ENCODE measurements around the gene DISP3. TPM values are rescaled to one million over a fixed set of nuclear protein-coding genes. Genes with fewer than 3 reads are reported as not detected.

The DISP3 gene
- total RNA-seq, 1 experiment from 2014 or later, result 2.3 TPM

DNA sequence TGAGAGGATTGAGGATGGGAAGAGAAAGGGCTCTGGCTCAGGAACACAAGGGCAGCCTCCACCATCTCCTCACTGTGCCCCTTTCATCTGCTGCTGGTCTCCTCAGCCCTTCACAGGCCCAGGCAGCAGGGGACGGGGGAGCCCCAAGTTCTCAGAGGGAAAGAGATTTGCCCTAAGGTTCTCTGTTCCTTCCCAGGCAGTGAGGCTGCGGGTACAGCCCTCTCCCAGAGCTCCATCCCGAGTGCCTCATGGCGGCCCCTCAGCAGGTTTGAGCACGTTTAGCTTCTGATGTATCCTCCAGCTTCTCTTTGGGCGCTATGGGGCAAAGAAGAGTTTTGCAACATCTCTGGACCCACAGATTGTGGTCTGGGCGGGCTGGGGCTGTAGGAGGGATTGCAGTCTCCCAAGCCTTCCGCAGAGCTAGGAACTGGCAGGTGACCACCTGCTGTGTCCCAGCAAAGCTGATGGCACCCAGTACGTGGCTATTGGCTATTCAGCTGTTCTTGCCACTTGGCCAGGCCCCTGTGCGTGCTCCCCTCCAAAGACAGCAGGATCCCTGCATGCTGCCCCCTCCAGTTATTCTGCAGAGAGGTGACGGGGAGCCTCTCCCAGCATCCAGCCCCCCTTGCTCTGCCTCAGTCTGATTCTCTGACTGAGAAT lies 10.1 kb downstream of the DISP3 start:
- ChIA-PET RAD21 (ENCODE audit: low non-redundant PET in 1 of 2, low total read pairs in 2 of 2, uncharacterized antibody in 2 of 2, unreplicated experiment in 2 of 2) (no interaction called here), POLR2A (no interaction called here), CTCF (interaction anchor here (1.1 kb wide), 1 partner anchor 10 kb away, joined by 3 read pairs; the partner anchor contains the start of gene DISP3)
- Histone ChIP-seq H3K9me3 (ENCODE audit: control insufficient read depth in 1 of 2, insufficient read depth in 1 of 2, low read depth in 1 of 2, low read length in 2 of 2) (no peaks in the 10 kb centered on the region), H3K9me2 (ENCODE audit: insufficient read depth) (no peaks in the 10 kb centered on the region), H3K27me3 (ENCODE audit: insufficient read depth, low read length) (peaks cover 44% of the 10 kb centered on the region), H3K79me2 (ENCODE audit: insufficient read depth, low read length) (no peaks in the 10 kb centered on the region), H3K27ac (ENCODE audit: low read depth, low read length) (no peak overlapping the region), H3K9ac (ENCODE audit: low read length) (no peak overlapping the region), H3K4me1 (ENCODE audit: control insufficient read depth in 1 of 2, insufficient read depth in 2 of 2, low read length in 2 of 2) (no peaks in the 10 kb centered on the region), H3K4me3 (replicated peaks in 1 of 2; ENCODE audit: low read depth in 1 of 2, low read length in 2 of 2) (no peak overlapping the region), H2AFZ (ENCODE audit: low read depth, low read length, poor library complexity, severe bottlenecking) (no peak overlapping the region), H3K4me2 (ENCODE audit: low read length) (no peak overlapping the region), H4K20me1 (ENCODE audit: insufficient read depth) (no peaks in the 10 kb centered on the region), H3K36me3 (ENCODE audit: control insufficient read depth in 1 of 2, insufficient read depth in 2 of 2, low read length in 2 of 2) (no peaks in the 10 kb centered on the region)
- ATAC-seq (no peak), DNase-seq (ENCODE audit: low read depth, low spot score) (no peak)
- no TSS peak for BruUV-seq (replicated peaks)
- intact Hi-C loops (cut with micrococcal nuclease), result no loop called here
- TF ChIP-seq POLR2AphosphoS5 (IDR thresholded peaks at IDR 0.05; ENCODE audit: low read depth, low read length), result no peak
- TF ChIP-seq, protein P1, sequence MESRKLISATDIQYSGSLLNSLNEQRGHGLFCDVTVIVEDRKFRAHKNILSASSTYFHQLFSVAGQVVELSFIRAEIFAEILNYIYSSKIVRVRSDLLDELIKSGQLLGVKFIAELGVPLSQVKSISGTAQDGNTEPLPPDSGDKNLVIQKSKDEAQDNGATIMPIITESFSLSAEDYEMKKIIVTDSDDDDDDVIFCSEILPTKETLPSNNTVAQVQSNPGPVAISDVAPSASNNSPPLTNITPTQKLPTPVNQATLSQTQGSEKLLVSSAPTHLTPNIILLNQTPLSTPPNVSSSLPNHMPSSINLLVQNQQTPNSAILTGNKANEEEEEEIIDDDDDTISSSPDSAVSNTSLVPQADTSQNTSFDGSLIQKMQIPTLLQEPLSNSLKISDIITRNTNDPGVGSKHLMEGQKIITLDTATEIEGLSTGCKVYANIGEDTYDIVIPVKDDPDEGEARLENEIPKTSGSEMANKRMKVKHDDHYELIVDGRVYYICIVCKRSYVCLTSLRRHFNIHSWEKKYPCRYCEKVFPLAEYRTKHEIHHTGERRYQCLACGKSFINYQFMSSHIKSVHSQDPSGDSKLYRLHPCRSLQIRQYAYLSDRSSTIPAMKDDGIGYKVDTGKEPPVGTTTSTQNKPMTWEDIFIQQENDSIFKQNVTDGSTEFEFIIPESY (IDR thresholded peaks at IDR 0.05; ENCODE audit: extremely low read depth, insufficient replicate concordance, low read length), result no peak
- TF ChIP-seq, protein P2, sequence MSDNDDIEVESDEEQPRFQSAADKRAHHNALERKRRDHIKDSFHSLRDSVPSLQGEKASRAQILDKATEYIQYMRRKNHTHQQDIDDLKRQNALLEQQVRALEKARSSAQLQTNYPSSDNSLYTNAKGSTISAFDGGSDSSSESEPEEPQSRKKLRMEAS (IDR thresholded peaks at IDR 0.05), result no peak
- no peak for TF ChIP-seq SP1 (IDR thresholded peaks at IDR 0.05; ENCODE audit: low read depth)
- TF ChIP-seq, protein P3, sequence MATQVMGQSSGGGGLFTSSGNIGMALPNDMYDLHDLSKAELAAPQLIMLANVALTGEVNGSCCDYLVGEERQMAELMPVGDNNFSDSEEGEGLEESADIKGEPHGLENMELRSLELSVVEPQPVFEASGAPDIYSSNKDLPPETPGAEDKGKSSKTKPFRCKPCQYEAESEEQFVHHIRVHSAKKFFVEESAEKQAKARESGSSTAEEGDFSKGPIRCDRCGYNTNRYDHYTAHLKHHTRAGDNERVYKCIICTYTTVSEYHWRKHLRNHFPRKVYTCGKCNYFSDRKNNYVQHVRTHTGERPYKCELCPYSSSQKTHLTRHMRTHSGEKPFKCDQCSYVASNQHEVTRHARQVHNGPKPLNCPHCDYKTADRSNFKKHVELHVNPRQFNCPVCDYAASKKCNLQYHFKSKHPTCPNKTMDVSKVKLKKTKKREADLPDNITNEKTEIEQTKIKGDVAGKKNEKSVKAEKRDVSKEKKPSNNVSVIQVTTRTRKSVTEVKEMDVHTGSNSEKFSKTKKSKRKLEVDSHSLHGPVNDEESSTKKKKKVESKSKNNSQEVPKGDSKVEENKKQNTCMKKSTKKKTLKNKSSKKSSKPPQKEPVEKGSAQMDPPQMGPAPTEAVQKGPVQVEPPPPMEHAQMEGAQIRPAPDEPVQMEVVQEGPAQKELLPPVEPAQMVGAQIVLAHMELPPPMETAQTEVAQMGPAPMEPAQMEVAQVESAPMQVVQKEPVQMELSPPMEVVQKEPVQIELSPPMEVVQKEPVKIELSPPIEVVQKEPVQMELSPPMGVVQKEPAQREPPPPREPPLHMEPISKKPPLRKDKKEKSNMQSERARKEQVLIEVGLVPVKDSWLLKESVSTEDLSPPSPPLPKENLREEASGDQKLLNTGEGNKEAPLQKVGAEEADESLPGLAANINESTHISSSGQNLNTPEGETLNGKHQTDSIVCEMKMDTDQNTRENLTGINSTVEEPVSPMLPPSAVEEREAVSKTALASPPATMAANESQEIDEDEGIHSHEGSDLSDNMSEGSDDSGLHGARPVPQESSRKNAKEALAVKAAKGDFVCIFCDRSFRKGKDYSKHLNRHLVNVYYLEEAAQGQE (IDR thresholded peaks at IDR 0.05; ENCODE audit: low read depth), result no peak
- TF ChIP-seq EGR1 (IDR thresholded peaks at IDR 0.05; ENCODE audit: low read depth), result no peak
- TF ChIP-seq CEBPB (IDR thresholded peaks at IDR 0.05; ENCODE audit: low read depth), result no peak
- TF ChIP-seq ZFX (IDR thresholded peaks at IDR 0.05), result no peak
- TF ChIP-seq, protein P4, sequence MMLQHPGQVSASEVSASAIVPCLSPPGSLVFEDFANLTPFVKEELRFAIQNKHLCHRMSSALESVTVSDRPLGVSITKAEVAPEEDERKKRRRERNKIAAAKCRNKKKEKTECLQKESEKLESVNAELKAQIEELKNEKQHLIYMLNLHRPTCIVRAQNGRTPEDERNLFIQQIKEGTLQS (IDR thresholded peaks at IDR 0.05), result no peak
- no peak for TF ChIP-seq RAD21 (IDR thresholded peaks at IDR 0.05; ENCODE audit: low read depth)
- TF ChIP-seq JUND (IDR thresholded peaks at IDR 0.05), result no peak
- TF ChIP-seq, protein P5, sequence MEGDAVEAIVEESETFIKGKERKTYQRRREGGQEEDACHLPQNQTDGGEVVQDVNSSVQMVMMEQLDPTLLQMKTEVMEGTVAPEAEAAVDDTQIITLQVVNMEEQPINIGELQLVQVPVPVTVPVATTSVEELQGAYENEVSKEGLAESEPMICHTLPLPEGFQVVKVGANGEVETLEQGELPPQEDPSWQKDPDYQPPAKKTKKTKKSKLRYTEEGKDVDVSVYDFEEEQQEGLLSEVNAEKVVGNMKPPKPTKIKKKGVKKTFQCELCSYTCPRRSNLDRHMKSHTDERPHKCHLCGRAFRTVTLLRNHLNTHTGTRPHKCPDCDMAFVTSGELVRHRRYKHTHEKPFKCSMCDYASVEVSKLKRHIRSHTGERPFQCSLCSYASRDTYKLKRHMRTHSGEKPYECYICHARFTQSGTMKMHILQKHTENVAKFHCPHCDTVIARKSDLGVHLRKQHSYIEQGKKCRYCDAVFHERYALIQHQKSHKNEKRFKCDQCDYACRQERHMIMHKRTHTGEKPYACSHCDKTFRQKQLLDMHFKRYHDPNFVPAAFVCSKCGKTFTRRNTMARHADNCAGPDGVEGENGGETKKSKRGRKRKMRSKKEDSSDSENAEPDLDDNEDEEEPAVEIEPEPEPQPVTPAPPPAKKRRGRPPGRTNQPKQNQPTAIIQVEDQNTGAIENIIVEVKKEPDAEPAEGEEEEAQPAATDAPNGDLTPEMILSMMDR (IDR thresholded peaks at IDR 0.05 in 2 of 3, conservative IDR thresholded peaks at IDR 0.05 in 1 of 3; ENCODE audit: borderline replicate concordance in 1 of 3, insufficient read depth in 1 of 3, low read depth in 2 of 3, low read length in 2 of 3), result no peak
- TF ChIP-seq EZH2 (IDR thresholded peaks at IDR 0.05), result no peak
- TF ChIP-seq YY1 (IDR thresholded peaks at IDR 0.05; ENCODE audit: extremely low read depth, insufficient replicate concordance, low read depth, low read length), result no peak
- TF ChIP-seq POLR2A (IDR thresholded peaks at IDR 0.05; ENCODE audit: borderline replicate concordance, extremely low read depth, insufficient read depth, insufficient read length), result no peak
- no peak for TF ChIP-seq ELF1 (IDR thresholded peaks at IDR 0.05; ENCODE audit: borderline replicate concordance, low read depth)
- TF ChIP-seq CBX3 (IDR thresholded peaks at IDR 0.05; ENCODE audit: low read depth), result no peak

Measured in HCT116 (cell line).